HG03457 (cell line): ENCODE data around the gene PSMD2.
A peak's percentile ranks its signal among the peaks of the same experiment; 100 is the strongest.
"Not testable (repeated sequence)": the region's sequence is repeated elsewhere in the genome, so short reads cannot be mapped to it uniquely, and the experiment has no call there.

Experiments used
- ATAC-seq: cut with Tn5 transposase; IDR thresholded peaks from one replicate; pipeline ENCODE4 v1.9.1; 2021; ENCODE audit warnings: moderate number of reproducible peaks; ENCODE audit not compliant: unreplicated experiment

The PSMD2 gene

DNA sequence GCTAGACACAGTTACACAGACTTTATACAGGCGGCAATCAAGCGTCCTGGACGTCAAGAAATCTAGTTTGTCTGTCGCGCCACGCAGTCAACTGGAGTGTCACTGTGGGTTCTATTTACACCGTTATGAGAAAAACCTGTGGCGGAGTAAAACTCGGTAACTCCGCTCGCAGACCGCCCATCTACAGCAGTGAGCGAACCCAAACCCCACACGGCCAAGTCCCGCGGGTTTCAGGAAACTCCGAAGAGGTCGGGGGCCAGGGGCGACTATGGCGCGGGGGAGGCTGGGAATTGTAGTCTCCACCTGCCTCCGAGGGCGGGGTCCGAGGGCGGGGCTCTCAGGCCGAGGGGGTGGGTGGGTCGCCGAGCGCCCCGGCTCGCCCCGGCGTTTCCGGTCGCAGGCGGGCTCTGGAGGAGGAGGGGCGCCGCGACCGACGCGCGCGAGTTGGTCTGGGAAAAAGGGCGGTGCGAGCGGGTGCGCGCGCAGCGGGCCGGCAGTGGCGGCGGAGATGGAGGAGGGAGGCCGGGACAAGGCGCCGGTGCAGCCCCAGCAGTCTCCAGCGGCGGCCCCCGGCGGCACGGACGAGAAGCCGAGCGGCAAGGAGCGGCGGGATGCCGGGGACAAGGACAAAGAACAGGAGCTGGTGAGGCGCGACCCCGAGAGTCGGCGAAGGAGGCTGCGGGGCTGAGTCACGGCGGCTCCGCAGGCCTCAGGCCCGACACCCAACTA, at the start of gene PSMD2:
Gene PSMD2, plus strand, starts transcription at position 483 of the 729 bp plus-strand sequence. Its CDS starts 26 bp downstream, at position 509.
- peak; percentile 84 for ATAC-seq

DNA sequence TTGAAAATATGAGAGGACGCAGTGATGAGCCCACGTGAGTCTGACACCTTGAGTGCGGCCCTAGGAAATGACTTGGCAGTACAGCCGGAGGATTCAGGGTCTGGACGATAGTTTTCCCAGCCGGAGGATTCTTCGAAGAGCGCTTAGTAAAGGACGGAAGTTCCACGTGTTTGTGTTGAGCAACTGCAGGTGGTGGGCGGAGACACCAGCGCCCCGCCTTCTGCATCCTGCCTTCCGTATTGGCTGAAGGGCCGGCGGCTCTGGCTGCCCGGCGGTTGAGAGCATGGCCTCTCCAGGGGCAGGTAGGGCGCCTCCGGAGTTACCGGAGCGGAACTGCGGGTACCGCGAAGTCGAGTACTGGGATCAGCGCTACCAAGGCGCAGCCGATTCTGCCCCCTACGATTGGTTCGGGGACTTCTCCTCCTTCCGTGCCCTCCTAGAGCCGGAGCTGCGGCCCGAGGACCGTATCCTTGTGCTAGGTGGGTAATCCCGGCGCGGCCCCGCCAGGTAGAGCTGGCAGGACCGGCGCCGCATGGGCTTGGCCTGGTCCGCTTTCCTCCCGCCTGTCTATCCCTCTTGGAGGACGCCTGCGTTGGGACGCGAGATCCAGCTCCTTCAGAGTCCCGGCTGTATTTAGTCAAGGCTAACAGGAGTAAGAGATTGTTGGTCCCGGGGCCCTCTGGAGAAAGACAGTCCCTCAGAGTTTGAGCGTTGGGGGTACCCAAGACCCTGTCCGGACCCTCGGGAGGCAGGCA, 49.5 kb upstream of the PSMD2 start, which contains the start of gene EEF1AKMT4:
Gene EEF1AKMT4, plus strand, starts transcription at position 261 of the 755 bp plus-strand sequence. Its CDS starts 23 bp downstream, at position 284.
- ATAC-seq = peak; percentile 84

GRCh38 chr3:184250167-184250828, 48.7 kb upstream of the PSMD2 start:
- peak; percentile 49 for ATAC-seq

GRCh38 chr3:184255291-184256039, 43.6 kb upstream of the PSMD2 start:
- ATAC-seq = no peak

GRCh38 chr3:184257083-184257915, 41.7 kb upstream of the PSMD2 start:
- no peak for ATAC-seq

- ATAC-seq = no peak
Measured at GRCh38 chr3:184258926-184259325, 40.1 kb upstream of the PSMD2 start.

GRCh38 chr3:184259396-184259877, 39.6 kb upstream of the PSMD2 start:
- no peak for ATAC-seq

GRCh38 chr3:184259878-184260723, 38.9 kb upstream of the PSMD2 start:
- no peak for ATAC-seq

DNA sequence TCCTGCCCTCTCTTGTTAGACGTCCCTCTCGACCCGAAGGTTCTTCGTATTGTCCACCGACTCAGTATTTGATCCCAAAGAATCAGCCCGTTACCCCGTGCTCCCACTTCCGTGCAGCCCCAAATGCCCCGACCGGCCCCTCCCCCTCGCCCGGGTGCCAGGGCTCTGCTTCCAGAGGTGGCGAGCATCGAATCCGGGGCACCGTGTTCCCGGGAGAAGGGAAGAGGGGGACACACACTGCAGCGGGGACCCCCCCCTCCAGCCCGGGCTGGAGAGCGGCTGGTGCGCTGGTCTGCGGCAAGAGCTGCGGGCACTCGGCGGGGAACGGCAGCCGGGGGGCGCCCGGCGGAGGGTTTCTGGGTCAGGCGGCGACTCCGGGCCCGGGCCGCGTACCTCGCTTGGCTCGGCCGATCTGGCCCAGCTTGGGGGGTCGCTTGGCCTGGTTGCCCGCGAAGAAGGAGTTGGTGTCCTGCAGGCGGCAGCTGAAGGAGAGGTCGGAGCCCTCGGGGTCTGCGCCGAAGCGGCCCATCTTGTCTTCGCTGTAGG, 38.2 kb upstream of the PSMD2 start:
- no peak for ATAC-seq

DNA sequence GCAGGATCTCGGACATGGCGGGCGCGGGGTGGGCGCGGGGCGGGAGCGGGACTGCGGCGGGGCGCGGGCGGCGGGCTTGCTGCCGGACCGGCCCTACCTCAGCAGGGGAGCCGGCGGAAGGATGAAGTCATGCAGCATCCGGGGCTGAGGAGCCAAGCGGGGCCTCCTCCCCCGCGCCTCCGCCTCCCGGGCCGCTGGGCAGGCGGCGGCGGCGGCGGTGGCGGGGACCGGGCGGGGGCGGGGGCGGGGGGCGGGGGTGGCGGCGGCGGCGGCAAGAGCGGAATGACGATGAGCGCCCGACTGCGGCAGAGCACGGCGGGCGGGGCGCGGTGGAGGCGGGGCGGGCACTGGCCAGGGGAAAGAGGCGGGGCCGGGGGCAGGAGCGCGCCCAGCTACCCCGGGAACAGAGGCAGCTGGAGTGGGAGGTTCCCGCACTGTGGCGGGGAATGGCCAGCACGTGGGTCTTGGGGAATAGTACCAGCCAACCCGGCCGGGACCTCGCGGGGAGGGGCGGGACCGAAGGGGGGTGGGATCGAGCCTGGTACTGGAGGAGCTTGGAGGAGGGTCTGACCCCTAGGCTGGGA, 37.7 kb upstream of the PSMD2 start, which contains the start of gene CAMK2N2:
Gene CAMK2N2, minus strand, starts transcription at position 284 of the 584 bp plus-strand sequence. Its CDS starts 268 bp downstream, at position 16.
- ATAC-seq = no peak

DNA sequence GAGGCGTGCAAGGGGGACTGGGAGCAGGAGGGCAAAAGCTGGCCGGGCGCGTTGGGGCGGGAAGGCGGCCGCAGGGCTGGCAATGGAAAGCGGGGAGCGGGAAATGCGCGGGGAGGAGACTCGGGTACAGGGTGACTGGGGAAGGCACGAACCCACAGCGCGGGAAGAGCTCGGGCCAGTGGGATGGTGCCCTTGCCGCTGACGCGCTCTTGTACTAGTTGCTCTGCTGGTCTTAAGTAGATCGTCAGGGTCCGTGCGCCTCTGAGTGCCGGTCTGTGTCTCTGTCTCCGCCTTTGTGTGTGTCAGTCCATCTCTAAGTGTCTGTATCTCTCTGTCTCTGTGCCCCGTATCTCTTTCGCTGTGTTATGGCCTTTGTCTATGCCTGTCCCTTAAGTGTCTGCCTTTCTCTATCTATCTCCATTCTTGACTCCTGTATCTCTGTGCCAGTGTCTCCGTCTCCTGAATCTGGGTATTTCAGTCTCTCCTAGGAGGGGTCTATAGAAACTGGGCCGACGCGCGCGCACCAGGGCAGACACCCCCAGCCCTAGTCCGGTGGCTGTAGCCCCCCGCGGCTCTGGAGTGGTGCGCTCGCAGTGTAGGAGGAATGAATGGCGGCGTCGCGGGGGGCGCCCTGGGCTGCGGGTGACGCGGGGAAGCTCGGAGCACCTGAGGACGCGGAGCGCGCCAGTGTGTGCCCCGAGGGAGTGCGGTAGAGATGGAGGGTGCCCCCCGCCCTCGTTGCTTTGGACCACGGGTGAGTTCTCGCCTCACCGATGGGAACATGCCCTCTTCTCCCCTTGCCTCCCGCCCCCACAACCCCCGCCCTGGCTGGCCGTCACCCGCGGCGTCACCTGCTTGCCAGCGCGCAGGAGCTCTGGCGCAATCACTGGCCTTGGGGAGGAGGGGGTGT, 36.9 kb upstream of the PSMD2 start:
- ATAC-seq = no peak

DNA sequence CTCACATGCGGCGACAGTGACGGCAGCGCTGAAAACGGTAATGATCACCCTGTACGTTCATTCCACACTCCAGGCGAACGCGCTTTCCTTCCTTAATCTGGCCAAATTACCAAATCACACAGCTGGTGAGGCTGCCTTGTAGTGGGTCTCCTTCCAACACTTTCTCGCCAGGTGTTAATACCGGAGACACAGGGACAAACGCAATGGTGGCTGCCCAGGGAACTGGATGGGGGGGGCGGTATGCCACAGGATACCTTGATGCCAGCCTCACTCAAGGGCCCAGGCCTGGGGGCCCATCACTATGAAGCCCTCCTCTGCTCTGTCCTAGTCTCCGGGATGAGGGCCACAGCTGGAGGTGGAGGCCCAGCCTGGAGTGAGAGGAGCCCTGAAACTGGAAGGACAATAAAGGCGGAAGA, 36.3 kb upstream of the PSMD2 start:
- ATAC-seq = no peak

DNA sequence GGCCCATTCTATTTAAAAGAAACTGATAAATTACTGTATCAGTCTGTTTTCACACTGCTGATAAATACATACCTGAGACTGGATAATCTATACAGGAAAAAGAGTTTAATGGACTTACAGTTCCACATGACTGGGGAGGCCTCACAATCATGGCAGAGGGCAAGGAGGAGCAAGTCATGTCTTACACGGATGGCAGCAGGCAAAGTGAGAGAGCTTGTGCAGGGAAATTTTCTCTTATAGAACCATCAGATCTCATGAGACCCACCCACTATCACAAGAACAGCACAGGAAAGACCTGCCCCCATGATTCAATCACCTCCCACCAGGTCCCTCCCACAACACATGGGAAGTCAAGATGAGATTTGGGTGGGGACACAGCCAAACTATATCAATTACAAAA, 31.8 kb upstream of the PSMD2 start:
- ATAC-seq = not testable (repeated sequence)

- ATAC-seq = no peak
Measured at GRCh38 chr3:184272269-184272668, 26.8 kb upstream of the PSMD2 start.

DNA sequence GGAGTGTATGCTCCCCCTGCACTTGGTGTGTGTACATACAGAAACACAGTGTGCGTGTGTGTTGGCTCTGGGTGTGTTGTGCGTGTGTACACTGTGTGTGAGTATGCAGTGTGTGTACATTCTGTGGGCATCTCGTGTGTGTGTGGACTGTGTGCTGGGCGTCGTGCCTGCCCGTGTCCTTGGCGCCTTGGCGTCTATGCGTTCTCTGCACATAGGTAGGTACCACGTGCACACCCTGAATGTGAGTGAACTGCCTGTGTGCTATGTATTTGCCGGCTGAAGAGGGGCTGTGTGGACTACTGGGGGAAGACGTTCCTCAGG, 23.7 kb upstream of the PSMD2 start:
- no peak for ATAC-seq

GRCh38 chr3:184275961-184276910, 22.8 kb upstream of the PSMD2 start, which contains the start of gene ECE2:
Gene ECE2, plus strand, starts transcription at chr3:184276022. Its CDS starts 132 bp downstream, at chr3:184276154.
- ATAC-seq = no peak
